Endothelial cell (in vitro differentiated cells): ENCODE measurements around the gene AFAP1L2. TPM values are rescaled to one million over a fixed set of nuclear protein-coding genes. Genes with fewer than 3 reads are reported as not detected.
A peak's percentile ranks its signal among the peaks of the same experiment; 100 is the strongest.

ENCODE experiments used
- DNase-seq: peaks from one replicate; pipeline ENCODE4 v3.0.0; 2021; ENCODE audit warnings: low spot score
- H3K27ac Mint-ChIP-seq: one replicate; pipeline ENCODE4 v1.8.0; 2021; ENCODE audit warnings: mixed read lengths, inconsistent platforms; ENCODE audit not compliant: unreplicated experiment
- H3K27me3 Mint-ChIP-seq: one replicate; pipeline ENCODE4 v1.8.0; 2021; ENCODE audit warnings: mild to moderate bottlenecking, moderate library complexity, mixed read lengths, inconsistent platforms; ENCODE audit not compliant: unreplicated experiment
- H3K36me3 Mint-ChIP-seq: one replicate; pipeline ENCODE4 v1.8.0; 2021; ENCODE audit warnings: mild to moderate bottlenecking, low read depth, mixed read lengths, inconsistent platforms; ENCODE audit not compliant: unreplicated experiment
- H3K4me1 Mint-ChIP-seq: one replicate; pipeline ENCODE4 v1.8.0; 2021; ENCODE audit warnings: mild to moderate bottlenecking, mixed read lengths, inconsistent platforms; ENCODE audit not compliant: unreplicated experiment
- H3K4me3 Mint-ChIP-seq: one replicate; pipeline ENCODE4 v1.8.0; 2021; ENCODE audit warnings: mild to moderate bottlenecking, mixed read lengths, inconsistent platforms; ENCODE audit not compliant: unreplicated experiment
- H3K9me3 Mint-ChIP-seq: one replicate; pipeline ENCODE4 v1.8.0; 2021; ENCODE audit warnings: mixed read lengths, inconsistent platforms; ENCODE audit not compliant: unreplicated experiment
- total RNA-seq: library from RNA; stranded (reverse); fragmentation: NEBNext Ultra II Directional; extraction: Animal tissue kit (Norgen Biotek cat#: 25700); gene quantifications from one replicate; pipeline ENCODE4 v1.2.1, GENCODE V29; 2021; ENCODE audit not compliant: unreplicated experiment
- TF ChIP-seq, protein P1 (sequence below): fragments of 200-600 bp; sonication (generic); IDR thresholded peaks from one replicate; pipeline ENCODE4 v1.5.0; 2021; ENCODE audit warnings: antibody characterized with exemption; ENCODE audit not compliant: unreplicated experiment

The AFAP1L2 gene
- total RNA-seq, 1 donor from 2014 or later, result 0.77 TPM

DNA sequence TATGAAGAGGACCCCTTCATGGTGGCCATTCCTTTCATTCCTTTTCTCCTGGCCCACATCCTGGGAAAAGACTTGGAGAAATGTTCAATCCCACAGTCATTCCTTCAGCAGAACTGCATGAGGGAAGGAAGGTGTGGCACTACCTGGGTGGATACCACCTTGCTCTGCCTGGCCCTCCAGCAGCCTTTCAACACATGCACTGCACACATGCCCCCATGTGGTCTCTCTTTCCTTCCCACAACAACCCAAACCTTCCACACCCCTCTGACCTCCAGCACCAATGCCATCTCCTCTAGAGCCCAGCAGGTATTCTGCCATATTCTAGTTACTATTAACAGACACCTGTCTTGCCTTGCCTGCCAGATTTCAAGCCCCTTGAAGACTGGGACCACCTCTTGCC lies 40.5 kb upstream of the AFAP1L2 start:
- DNase-seq, result no peak
- Mint-ChIP-seq H3K36me3 (peaks cover 15% of the 10 kb centered on the region), H3K4me1 (peaks cover 26% of the 10 kb centered on the region), H3K4me3 (no peak overlapping the region), H3K27ac (no peak overlapping the region), H3K9me3 (no peaks in the 10 kb centered on the region), H3K27me3 (no peaks in the 10 kb centered on the region)
- TF ChIP-seq, protein P1, sequence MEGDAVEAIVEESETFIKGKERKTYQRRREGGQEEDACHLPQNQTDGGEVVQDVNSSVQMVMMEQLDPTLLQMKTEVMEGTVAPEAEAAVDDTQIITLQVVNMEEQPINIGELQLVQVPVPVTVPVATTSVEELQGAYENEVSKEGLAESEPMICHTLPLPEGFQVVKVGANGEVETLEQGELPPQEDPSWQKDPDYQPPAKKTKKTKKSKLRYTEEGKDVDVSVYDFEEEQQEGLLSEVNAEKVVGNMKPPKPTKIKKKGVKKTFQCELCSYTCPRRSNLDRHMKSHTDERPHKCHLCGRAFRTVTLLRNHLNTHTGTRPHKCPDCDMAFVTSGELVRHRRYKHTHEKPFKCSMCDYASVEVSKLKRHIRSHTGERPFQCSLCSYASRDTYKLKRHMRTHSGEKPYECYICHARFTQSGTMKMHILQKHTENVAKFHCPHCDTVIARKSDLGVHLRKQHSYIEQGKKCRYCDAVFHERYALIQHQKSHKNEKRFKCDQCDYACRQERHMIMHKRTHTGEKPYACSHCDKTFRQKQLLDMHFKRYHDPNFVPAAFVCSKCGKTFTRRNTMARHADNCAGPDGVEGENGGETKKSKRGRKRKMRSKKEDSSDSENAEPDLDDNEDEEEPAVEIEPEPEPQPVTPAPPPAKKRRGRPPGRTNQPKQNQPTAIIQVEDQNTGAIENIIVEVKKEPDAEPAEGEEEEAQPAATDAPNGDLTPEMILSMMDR, result no peak

DNA sequence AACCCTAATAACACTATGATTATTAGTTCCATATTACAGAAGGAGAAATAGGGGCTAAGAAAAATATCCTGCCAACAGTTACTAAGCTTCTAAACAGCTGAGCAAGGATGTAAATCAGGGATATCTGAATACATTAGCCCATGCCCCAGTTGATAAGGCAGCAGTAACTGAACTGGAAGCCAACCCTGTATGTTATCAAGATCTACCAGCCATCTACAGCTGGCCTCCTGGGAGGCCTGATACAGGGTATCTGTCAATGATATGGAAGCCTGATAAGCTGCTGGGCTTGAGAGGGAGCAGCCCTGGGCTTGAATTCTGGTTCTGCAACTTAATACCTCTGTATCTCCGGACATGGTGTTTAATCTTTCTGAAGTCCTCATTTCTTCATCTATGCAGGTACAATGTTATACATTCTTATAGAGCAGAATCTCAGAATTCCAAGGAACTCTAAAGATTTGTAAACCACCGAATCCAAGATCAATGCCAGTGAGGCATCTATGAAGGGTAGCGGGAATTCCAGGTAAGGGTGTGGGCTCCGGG lies 37.9 kb upstream of the AFAP1L2 start:
- H3K27ac Mint-ChIP-seq, result no peak overlapping the region
- TF ChIP-seq, protein P1, result no peak
- H3K4me3 Mint-ChIP-seq, result no peak overlapping the region
- peaks cover 27% of the 10 kb centered on the region for H3K36me3 Mint-ChIP-seq
- peaks cover 22% of the 10 kb centered on the region for H3K4me1 Mint-ChIP-seq
- no peaks in the 10 kb centered on the region for H3K27me3 Mint-ChIP-seq
- H3K9me3 Mint-ChIP-seq, result no peaks in the 10 kb centered on the region
- no peak for DNase-seq

DNA sequence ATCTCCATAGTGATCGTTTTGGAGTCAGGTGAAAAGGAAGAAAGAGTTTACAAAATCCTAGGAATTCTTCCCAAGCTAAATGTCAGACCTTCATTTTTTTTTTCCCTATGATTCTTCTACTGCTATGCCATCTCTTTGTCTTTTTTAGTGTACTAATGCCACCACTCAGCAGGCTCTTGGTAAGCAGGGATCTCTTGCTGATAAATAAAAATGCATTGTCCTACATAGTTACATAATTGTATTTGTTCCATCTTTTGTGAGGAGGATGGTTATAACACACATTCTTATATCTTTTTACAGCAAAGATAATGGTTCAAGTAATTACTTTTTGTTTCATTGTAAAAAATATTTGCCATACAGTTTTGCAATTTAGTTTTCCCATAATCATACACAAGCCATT lies 36.8 kb upstream of the AFAP1L2 start:
- Mint-ChIP-seq H3K27ac (no peak overlapping the region), H3K27me3 (no peaks in the 10 kb centered on the region), H3K36me3 (peaks cover 31% of the 10 kb centered on the region), H3K4me1 (peaks cover 14% of the 10 kb centered on the region), H3K4me3 (no peak overlapping the region), H3K9me3 (no peaks in the 10 kb centered on the region)
- TF ChIP-seq, protein P1, result no peak
- no peak for DNase-seq

DNA sequence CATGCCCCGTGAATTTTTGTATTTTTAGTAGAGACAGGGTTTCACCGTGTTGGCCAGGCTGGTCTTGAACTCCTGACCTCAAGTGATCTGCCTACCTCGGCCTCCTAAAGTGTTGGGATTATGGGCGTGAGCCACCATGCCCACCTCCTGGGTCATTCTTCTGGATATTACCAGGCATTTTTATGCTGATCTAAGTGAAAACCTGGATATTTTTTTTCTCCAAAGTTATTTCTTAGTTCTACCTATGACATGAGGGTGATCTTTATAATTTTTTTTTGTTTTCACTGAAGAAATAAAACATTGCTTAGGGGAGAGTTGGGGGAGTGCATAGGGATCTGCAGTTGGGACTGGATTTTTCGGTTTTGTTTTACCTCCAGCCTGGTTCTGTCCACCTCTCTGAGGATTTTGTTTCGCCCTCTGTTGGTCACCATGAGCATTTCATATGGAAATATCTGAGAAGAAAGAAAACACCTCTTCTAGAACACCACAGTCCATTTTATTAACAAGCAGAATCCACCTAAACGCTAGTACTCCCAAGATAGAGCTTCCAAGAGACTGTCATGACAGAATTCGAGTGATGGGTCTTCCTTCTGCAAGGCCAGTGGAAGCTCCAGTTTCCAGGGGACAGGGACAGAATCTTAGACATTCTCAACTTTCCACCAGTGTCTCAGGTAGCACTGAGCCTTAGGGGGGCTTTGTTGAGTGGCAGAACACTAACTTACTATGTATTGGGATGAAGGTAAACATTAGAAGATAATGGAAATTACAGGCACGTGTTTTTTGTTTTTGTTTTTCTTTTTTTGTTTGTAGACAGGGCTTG lies 33.4 kb upstream of the AFAP1L2 start:
- Mint-ChIP-seq H3K9me3 (no peaks in the 10 kb centered on the region), H3K27me3 (no peaks in the 10 kb centered on the region), H3K4me3 (peak overlapping the region; percentile 28), H3K4me1 (no peaks in the 10 kb centered on the region), H3K27ac (no peak overlapping the region), H3K36me3 (peaks cover 32% of the 10 kb centered on the region)
- no peak for DNase-seq
- TF ChIP-seq, protein P1, result peak; percentile 76

DNA sequence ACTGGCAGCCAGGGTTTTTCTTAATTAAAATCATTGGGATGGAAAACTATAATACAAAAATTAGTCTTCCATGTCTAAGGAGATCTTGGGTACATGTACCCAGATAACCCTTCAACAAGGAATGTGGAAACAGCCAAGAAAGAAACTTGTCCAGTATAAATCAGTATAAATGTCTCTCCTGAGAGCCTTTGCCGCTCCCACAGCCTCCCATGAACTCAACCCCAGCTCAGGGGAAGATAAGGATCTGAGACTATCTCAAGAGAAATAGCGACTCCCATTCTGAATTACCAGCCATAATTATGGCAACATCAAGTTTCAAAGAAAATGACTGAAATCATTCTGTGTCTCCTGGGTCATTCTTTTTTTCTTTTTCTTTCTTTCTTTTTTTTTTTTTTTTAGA lies 32.6 kb upstream of the AFAP1L2 start:
- TF ChIP-seq, protein P1, result no peak
- no peaks in the 10 kb centered on the region for H3K4me1 Mint-ChIP-seq
- peaks cover 32% of the 10 kb centered on the region for H3K36me3 Mint-ChIP-seq
- no peaks in the 10 kb centered on the region for H3K9me3 Mint-ChIP-seq
- H3K27ac Mint-ChIP-seq, result no peak overlapping the region
- no peaks in the 10 kb centered on the region for H3K27me3 Mint-ChIP-seq
- H3K4me3 Mint-ChIP-seq, result no peak overlapping the region
- no peak for DNase-seq
